HG02973 (cell line): ENCODE results near the gene EWSR1.
"Not testable (repeated sequence)": the region's sequence is repeated elsewhere in the genome, so short reads cannot be mapped to it uniquely, and the experiment has no call there.

Experiments used
- ATAC-seq: cut with Tn5 transposase; IDR thresholded peaks from one replicate; pipeline ENCODE4 v1.9.1; 2021; ENCODE audit warnings: moderate library complexity; ENCODE audit not compliant: unreplicated experiment

The EWSR1 gene

GRCh38 chr22:29267858-29268510, at the start of gene EWSR1, which contains the start of gene RHBDD3:
Gene EWSR1, plus strand, starts transcription at chr22:29268268. Its CDS starts 69 bp downstream, at chr22:29268337.
Gene RHBDD3, minus strand, starts transcription at chr22:29267981. Its CDS starts 2,355 bp downstream, at chr22:29265626.
- peak; percentile 65 for ATAC-seq

GRCh38 chr22:29218758-29219408, 49.2 kb upstream of the EWSR1 start:
- ATAC-seq, result no peak

GRCh38 chr22:29219409-29219782, 48.7 kb upstream of the EWSR1 start:
- ATAC-seq, result not testable (repeated sequence)

- ATAC-seq, result no peak
Observed at GRCh38 chr22:29219881-29220670, 48.0 kb upstream of the EWSR1 start.

GRCh38 chr22:29224121-29224858, 43.8 kb upstream of the EWSR1 start:
- no peak for ATAC-seq

- ATAC-seq, result no peak
Observed at GRCh38 chr22:29224859-29225410, 43.1 kb upstream of the EWSR1 start.

GRCh38 chr22:29225422-29226090, 42.5 kb upstream of the EWSR1 start:
- no peak for ATAC-seq

- ATAC-seq, result no peak
Observed at GRCh38 chr22:29226351-29226981, 41.6 kb upstream of the EWSR1 start.

- no peak for ATAC-seq
Observed at GRCh38 chr22:29230972-29231875, 36.8 kb upstream of the EWSR1 start.

- no peak for ATAC-seq
Observed at GRCh38 chr22:29231971-29232959, 35.8 kb upstream of the EWSR1 start.

GRCh38 chr22:29233277-29233877, 34.7 kb upstream of the EWSR1 start:
- no peak for ATAC-seq

GRCh38 chr22:29240481-29240880, 27.6 kb upstream of the EWSR1 start:
- ATAC-seq, result not testable (repeated sequence)

- ATAC-seq, result no peak
Observed at GRCh38 chr22:29243874-29244446, 24.1 kb upstream of the EWSR1 start.

GRCh38 chr22:29244785-29245625, 23.1 kb upstream of the EWSR1 start:
- no peak for ATAC-seq

GRCh38 chr22:29245626-29246385, 22.3 kb upstream of the EWSR1 start:
- ATAC-seq, result no peak
